ENCODE measurements around the gene CMSS1.

CMSS1 gene

DNA sequence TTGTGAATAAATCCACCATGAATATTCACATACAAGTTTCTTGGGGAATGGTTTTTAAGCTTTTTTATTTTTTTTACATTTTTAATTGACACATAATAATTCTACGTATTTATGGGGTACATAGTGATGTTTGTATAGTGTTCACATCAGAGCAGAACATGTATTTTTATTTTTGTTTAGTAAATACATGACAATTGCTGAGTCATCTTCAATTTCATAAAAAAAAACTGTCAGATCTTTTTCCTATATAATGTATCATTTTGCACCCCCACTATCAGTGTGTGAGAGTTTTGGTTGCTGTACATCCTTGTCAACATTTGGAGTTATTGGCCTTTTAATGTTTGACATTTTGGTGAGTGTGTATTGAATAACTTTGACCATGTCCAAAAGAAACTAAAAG is 336.5 kb downstream of the CMSS1 start:
- TF ChIP-seq, protein P1, sequence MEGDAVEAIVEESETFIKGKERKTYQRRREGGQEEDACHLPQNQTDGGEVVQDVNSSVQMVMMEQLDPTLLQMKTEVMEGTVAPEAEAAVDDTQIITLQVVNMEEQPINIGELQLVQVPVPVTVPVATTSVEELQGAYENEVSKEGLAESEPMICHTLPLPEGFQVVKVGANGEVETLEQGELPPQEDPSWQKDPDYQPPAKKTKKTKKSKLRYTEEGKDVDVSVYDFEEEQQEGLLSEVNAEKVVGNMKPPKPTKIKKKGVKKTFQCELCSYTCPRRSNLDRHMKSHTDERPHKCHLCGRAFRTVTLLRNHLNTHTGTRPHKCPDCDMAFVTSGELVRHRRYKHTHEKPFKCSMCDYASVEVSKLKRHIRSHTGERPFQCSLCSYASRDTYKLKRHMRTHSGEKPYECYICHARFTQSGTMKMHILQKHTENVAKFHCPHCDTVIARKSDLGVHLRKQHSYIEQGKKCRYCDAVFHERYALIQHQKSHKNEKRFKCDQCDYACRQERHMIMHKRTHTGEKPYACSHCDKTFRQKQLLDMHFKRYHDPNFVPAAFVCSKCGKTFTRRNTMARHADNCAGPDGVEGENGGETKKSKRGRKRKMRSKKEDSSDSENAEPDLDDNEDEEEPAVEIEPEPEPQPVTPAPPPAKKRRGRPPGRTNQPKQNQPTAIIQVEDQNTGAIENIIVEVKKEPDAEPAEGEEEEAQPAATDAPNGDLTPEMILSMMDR (IDR thresholded peaks at IDR 0.05; ENCODE audit: low read depth, low read length, missing control alignments): no peak
- DNase-seq (ENCODE audit: low read depth): no peak
- no peak overlapping the region for H3K4me3 ChIP-seq (ENCODE audit: low read depth, low read length)

DNA sequence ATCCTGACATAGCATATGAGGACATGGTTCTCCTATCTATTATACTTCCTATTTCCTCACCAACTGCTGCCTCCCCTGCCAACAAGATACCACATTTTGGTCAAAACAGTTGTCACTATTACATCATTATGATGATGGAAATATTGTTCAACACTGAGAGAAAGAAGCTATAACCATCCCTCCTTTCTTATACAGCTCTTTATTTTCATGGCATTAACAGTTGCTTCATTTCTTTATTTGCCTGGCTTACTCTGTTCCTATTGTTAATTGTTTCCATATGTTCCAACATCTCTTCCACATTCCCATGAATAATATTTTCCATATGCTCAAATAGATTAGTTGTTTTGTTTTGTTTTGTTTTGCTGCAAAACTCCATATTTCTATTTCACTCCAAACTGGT is 337.5 kb downstream of the CMSS1 start:
- TF ChIP-seq, protein P1 (IDR thresholded peaks at IDR 0.05; ENCODE audit: low read depth, low read length, missing control alignments): no peak
- H3K4me3 ChIP-seq (ENCODE audit: low read depth, low read length): no peak overlapping the region
- no peak for DNase-seq (ENCODE audit: low read depth)

DNA sequence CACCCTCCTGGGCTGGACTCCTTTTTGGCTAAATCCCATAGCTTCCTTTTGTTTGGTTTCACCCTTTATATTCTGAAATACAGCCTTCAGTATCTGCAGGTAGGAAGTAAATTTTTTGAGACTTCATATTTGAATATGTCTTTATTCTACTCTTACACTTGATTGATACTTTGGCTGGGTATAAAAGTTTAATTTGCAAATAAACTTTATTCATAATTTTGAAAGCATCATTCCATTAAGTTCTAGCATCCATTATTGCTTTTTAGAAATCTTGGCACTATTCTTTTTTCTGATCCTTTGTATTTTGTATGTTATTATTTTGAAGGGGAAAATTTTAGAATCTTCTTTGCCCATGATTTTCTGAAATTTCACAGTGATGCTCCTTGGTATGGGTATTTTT is 337.9 kb downstream of the CMSS1 start:
- H3K4me3 ChIP-seq (ENCODE audit: low read depth, low read length): no peak overlapping the region
- DNase-seq (ENCODE audit: low read depth): no peak
- TF ChIP-seq, protein P1 (IDR thresholded peaks at IDR 0.05; ENCODE audit: low read depth, low read length, missing control alignments): no peak

DNA sequence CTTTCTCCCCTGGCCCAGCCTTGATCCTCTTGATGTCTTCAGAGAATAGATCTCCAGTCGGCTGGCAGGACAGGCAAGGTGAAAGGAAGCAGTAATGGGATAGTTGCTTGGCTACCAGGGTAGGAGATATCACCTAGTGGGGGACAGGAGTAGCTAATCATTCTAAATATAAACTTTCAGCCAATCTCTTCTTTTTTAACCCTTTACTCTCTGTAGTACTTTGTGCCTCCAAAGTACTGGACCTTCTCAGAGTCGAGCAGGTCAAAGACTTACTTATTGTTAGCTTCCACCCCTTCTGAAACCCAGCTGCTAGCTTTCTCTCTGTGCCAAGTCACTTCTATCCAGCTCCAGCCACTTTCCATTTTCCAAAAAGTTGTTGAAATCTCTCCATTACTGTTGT is 340.0 kb downstream of the CMSS1 start:
- H3K4me3 ChIP-seq (ENCODE audit: low read depth, low read length): no peak overlapping the region
- TF ChIP-seq, protein P1 (IDR thresholded peaks at IDR 0.05; ENCODE audit: low read depth, low read length, missing control alignments): no peak
- DNase-seq (ENCODE audit: low read depth): no peak

- no peak overlapping the region for H3K4me3 ChIP-seq (ENCODE audit: low read depth, low read length)
- TF ChIP-seq, protein P1 (IDR thresholded peaks at IDR 0.05; ENCODE audit: low read depth, low read length, missing control alignments): no peak
- no peak for DNase-seq (ENCODE audit: low read depth)
Measured at GRCh38 chr3:100158918-100159330, 341.3 kb downstream of the CMSS1 start.

DNA sequence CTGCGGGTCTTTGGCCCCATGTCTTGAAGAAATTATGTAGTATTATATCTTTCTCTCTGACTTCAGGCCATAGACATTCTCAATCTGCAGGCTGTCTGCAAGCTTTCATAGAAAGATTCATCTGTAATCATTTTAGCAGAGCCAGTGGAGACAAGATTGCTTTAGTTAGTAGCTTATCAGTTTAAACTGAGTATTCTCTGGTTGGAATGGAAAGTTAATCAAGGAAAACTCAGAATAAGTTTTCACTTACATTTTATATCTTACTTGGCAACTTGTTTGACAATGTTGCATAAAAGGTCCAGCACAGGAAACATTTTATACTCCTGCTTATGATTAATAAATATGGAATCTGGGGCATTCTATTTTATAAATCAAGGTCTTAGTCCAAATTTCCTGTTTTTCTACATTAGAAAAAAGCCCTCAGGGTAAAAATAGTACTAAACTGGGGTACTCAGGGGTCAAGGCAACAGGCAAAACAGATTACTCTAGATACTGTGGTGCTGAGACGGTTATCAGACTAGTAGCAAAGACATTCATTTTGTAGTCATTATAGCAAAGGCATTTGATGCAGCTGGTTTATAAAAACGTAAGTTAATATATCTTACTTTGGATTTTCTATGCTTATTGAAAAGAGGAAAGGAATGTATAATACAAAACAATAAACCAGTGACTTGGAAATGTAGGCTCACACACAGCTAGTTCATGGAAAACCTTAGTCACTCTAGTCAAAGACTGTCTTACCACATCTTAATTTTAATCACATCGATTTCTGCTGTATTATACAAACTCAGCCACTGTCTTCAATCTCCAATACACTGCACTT is 341.9 kb downstream of the CMSS1 start:
- no peak for DNase-seq (ENCODE audit: low read depth)
- TF ChIP-seq, protein P1 (IDR thresholded peaks at IDR 0.05; ENCODE audit: low read depth, low read length, missing control alignments): no peak
- no peak overlapping the region for H3K4me3 ChIP-seq (ENCODE audit: low read depth, low read length)

DNA sequence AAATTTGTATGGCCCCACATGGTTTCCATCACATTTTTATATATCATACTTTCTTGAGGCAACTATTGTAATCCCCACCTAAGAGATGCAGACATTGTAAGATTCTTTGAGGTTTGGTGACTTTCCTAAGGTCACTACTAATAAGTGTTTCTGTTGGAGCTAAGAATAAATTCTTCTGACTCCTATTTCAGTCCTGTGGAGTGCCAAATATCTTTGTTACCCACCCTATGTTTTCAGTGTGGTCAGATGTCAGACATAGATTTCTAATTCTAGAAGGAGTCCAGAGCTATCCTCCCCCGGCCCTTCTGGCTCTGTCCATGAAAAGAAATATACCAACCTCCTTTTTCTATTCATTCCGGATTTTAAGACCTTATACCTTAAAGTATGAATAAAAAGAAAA is 342.9 kb downstream of the CMSS1 start:
- H3K4me3 ChIP-seq (ENCODE audit: low read depth, low read length): no peak overlapping the region
- TF ChIP-seq, protein P1 (IDR thresholded peaks at IDR 0.05; ENCODE audit: low read depth, low read length, missing control alignments): no peak
- DNase-seq (ENCODE audit: low read depth): no peak
